HG03354 (cell line): ENCODE measurements around the gene ATOH8.
"Not testable (repeated sequence)": the region's sequence is repeated elsewhere in the genome, so short reads cannot be mapped to it uniquely, and the experiment has no call there.

Experiments
- ATAC-seq: cut with Tn5 transposase; IDR thresholded peaks from one replicate; pipeline ENCODE4 v1.9.1; 2021; ENCODE audit warnings: mild to moderate bottlenecking; ENCODE audit not compliant: unreplicated experiment, poor library complexity, severe bottlenecking

ATOH8 gene

GRCh38 chr2:85753525-85754312, at the start of gene ATOH8:
Gene ATOH8 (plus strand): TSS chr2:85753991. CDS start chr2:85754190, 199 bp downstream.
- ATAC-seq: no peak

- no peak for ATAC-seq
These were observed 49.8 kb upstream of the ATOH8 start for GRCh38 chr2:85704038-85704437.

- peak; percentile 70 for ATAC-seq
These were observed 48.8 kb upstream of the ATOH8 start for GRCh38 chr2:85704800-85705679.

GRCh38 chr2:85705680-85706039, 48.1 kb upstream of the ATOH8 start:
- no peak for ATAC-seq

- ATAC-seq: no peak
These were observed 47.7 kb upstream of the ATOH8 start for GRCh38 chr2:85706063-85706462.

- no peak for ATAC-seq
These were observed 47.0 kb upstream of the ATOH8 start for GRCh38 chr2:85706599-85707296.

GRCh38 chr2:85707304-85707703, 46.5 kb upstream of the ATOH8 start:
- peak; percentile 75 for ATAC-seq

- ATAC-seq: no peak
These were observed 45.1 kb upstream of the ATOH8 start for GRCh38 chr2:85708641-85709040.

GRCh38 chr2:85709401-85709811, 44.4 kb upstream of the ATOH8 start:
- ATAC-seq: no peak

GRCh38 chr2:85710687-85711577, 42.9 kb upstream of the ATOH8 start:
- no peak for ATAC-seq

GRCh38 chr2:85711578-85712060, 42.2 kb upstream of the ATOH8 start:
- ATAC-seq: no peak

- no peak for ATAC-seq
These were observed 41.5 kb upstream of the ATOH8 start for GRCh38 chr2:85712336-85712735.

GRCh38 chr2:85712849-85713612, 40.8 kb upstream of the ATOH8 start:
- ATAC-seq: no peak

GRCh38 chr2:85713836-85714235, 40.0 kb upstream of the ATOH8 start:
- no peak for ATAC-seq

- ATAC-seq: not testable (repeated sequence)
These were observed 39.4 kb upstream of the ATOH8 start for GRCh38 chr2:85714421-85714820.

GRCh38 chr2:85714841-85715240, 39.0 kb upstream of the ATOH8 start:
- no peak for ATAC-seq

- no peak for ATAC-seq
These were observed 37.4 kb upstream of the ATOH8 start for GRCh38 chr2:85716346-85716914.

GRCh38 chr2:85717308-85718008, 36.3 kb upstream of the ATOH8 start:
- no peak for ATAC-seq
